ENCODE measurements around the gene BCL2A1. TPM values are rescaled to one million over a fixed set of nuclear protein-coding genes. Genes with fewer than 3 reads are reported as not detected.
A peak's percentile ranks its signal among the peaks of the same experiment; 100 is the strongest.

Gene BCL2A1
- total and polyA plus RNA-seq, 10 of the 15 experiments (the other 5 are each of a cell fraction or from before 2014, with no cell fraction given): 181 to 570 (median 321) TPM

GRCh38 chr15:79944622-79945021 is 26.4 kb downstream of the BCL2A1 start:
- DNase-seq (ENCODE audit: low read depth, low spot score) (no peak), FAIRE-seq (no peak), ATAC-seq (no peak)
- TF ChIP-seq ZNF384 (IDR thresholded peaks at IDR 0.05; ENCODE audit: borderline replicate concordance, low read depth, low read length) (no peak), CREB1 (IDR thresholded peaks at IDR 0.05; ENCODE audit: low read depth) (peak; percentile 56; the same call in 1 of the 2 replicates), IRF3 (IDR thresholded peaks at IDR 0.05) (no peak), RFX5 (IDR thresholded peaks at IDR 0.05; ENCODE audit: low read depth, low read length) (peak; percentile 94), ESRRA (IDR thresholded peaks at IDR 0.05; ENCODE audit: low read length) (no peak), CREM (IDR thresholded peaks at IDR 0.05; ENCODE audit: low read depth) (peak; percentile 23; the same call in 1 of the 2 replicates), EZH2 (IDR thresholded peaks at IDR 0.05; ENCODE audit: borderline replicate concordance, control insufficient read depth, low read depth, low read length) (no peak), RB1 (IDR thresholded peaks at IDR 0.05; ENCODE audit: borderline replicate concordance) (no peak)
- intact Hi-C loops (cut with micrococcal nuclease; ENCODE audit: unreplicated experiment) (no loop called here), in situ Hi-C loops (cut with MboI) (no loop called here)
- RAD21 ChIA-PET (ENCODE audit: unreplicated experiment): interaction anchor here (1.0 to 2.6 kb wide), 4 partner anchors 20 to 27 kb away, joined by 4 to 13 read pairs (median 8); partner anchors contain the start of gene BCL2A1
- CTCF ChIA-PET: interaction anchor here (2.5 kb wide), 1 partner anchor 48 kb away, joined by 6 read pairs; no protein-coding TSS in a partner anchor
- H3K4me2 ChIP-seq (ENCODE audit: control insufficient read depth, insufficient read depth): no peak overlapping the region
- H3K4me3 ChIP-seq: no peak overlapping the region
- no peak overlapping the region for H3K9ac ChIP-seq (ENCODE audit: control insufficient read depth, insufficient read depth, low read length)
- no peaks in the 10 kb centered on the region for H3K27me3 ChIP-seq (replicated peaks in 1 of 2; ENCODE audit: control insufficient read depth in 2 of 2, insufficient read depth in 2 of 2, low read length in 1 of 2)
- POLR2A ChIA-PET: interaction anchor here (0.5 to 1.5 kb wide), 6 partner anchors 14 to 83 kb away, joined by 3 to 6 read pairs (median 4); partner anchors contain the start of gene BCL2A1
- peaks cover 16% of the 10 kb centered on the region for H3K4me1 ChIP-seq (ENCODE audit: control insufficient read depth, insufficient read depth, low read length)
- no peaks in the 10 kb centered on the region for H3K79me2 ChIP-seq (ENCODE audit: control insufficient read depth, insufficient read depth, low read length)
- no peaks in the 10 kb centered on the region for H4K20me1 ChIP-seq (ENCODE audit: control insufficient read depth, insufficient read depth)
- 91% methylated on average over 7 of the region's 7 CpGs for WGBS (ENCODE audit: insufficient coverage, insufficient replicate concordance, low lambda C conversion rate, missing lambda C conversion rate)
- no peak overlapping the region for H3K27ac ChIP-seq (ENCODE audit: control insufficient read depth, insufficient read depth)
- no peaks in the 10 kb centered on the region for H3K36me3 ChIP-seq (ENCODE audit: control insufficient read depth in 2 of 2, insufficient read depth in 2 of 2, low read length in 1 of 2)
- H3K9me3 ChIP-seq (replicated peaks; ENCODE audit: control insufficient read depth, insufficient read depth, low read length): no peaks in the 10 kb centered on the region; the same call in 2 of the 3 replicates
- no TSS peak for BruUV-seq (replicated peaks)
- H2AFZ ChIP-seq (ENCODE audit: control insufficient read depth, low read depth, low read length): no peak overlapping the region
- SMC1A ChIA-PET (ENCODE audit: uncharacterized antibody, unreplicated experiment): interaction anchor here (0.7 to 7.2 kb wide), 9 partner anchors 14 to 1001 kb away, joined by 3 to 115 read pairs (median 6); partner anchors contain the start of gene BCL2A1

All from GM12878 (cell line).